GM21360 (cell line): ENCODE measurements around the gene TBL3.
A peak's percentile ranks its signal among the peaks of the same experiment; 100 is the strongest.
"Not testable (repeated sequence)": the region's sequence is repeated elsewhere in the genome, so short reads cannot be mapped to it uniquely, and the experiment has no call there.

ENCODE experiments used
- ATAC-seq: cut with Tn5 transposase; IDR thresholded peaks from one replicate; pipeline ENCODE4 v1.9.1; 2021; ENCODE audit warnings: mild to moderate bottlenecking, moderate library complexity; ENCODE audit not compliant: unreplicated experiment

The TBL3 gene

DNA sequence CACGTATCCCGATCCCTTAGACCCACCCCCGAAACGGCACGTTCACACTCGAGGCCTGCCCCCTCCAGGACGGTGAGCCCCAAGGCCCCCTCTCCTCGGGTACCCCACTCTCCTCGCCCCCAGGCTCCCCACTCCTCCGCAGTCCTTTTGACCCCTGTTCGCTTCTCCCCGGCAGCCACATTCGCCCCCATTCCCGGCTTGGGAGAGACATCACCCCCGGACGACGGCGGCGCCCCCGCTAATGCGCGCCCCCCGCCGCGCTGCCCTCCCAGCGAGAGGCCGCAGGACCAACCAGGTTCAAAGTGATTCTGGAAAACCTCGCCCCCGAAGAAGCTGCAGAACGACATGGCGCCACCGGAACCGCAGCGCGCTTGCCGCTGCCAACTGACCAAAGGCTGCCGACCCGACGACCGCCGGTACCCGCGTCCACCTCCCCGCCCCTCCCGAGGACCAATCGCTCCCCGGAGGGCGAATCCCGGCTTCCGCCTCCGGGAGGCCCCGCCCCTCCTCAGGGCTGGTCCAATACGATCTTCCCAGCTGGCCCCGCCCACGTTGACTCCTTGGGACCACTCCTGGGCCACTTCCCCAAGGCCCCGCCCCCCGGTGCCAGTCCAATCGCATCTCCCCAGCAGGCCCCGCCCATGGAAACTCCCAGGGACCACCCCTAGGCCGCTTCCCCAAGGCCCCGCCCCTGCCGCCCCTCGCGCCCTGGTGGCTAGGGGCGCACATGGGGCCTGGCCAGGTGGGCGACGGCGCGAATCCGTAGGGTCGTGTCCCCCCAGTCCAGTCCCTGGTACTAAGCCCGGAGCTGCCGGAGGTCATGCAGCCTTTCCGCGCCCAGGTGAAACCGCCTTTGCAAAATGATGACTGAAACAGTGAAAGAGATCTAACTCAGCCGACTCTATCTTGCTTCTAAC, 28.8 kb upstream of the TBL3 start, which contains the start of gene MSRB1:
Gene MSRB1, minus strand, starts transcription at position 390 of the 917 bp plus-strand sequence. Its CDS starts 43 bp downstream, at position 347.
- ATAC-seq = peak; percentile 79

DNA sequence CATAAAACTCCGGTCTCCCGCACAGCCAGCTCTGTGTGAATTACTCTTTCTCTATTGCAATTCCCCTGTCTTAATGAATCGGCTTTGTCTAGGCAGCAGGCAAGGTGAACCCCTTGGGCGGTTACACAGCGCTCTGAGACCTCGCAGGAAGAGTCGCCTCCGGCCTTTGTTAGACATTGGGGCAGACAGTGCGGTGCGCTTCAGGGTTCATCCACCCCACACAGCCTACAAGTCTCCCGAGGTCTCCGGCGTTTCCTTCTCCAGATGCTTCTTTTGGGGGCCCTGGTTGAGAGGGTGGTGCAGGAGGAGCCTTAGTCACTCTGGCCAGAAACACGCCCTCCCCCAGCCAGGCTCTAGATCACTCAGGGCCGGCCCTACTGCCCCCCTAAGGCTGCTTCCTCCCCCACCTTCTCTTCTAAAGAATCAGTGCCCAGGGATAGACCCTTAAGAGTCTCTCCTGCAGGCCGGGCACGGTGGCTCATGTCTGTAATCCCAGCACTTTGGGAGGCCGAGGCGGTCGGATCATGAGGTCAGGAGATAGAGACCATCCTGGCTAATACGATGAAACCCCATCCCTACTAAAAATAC, 27.1 kb upstream of the TBL3 start:
- ATAC-seq = no peak

DNA sequence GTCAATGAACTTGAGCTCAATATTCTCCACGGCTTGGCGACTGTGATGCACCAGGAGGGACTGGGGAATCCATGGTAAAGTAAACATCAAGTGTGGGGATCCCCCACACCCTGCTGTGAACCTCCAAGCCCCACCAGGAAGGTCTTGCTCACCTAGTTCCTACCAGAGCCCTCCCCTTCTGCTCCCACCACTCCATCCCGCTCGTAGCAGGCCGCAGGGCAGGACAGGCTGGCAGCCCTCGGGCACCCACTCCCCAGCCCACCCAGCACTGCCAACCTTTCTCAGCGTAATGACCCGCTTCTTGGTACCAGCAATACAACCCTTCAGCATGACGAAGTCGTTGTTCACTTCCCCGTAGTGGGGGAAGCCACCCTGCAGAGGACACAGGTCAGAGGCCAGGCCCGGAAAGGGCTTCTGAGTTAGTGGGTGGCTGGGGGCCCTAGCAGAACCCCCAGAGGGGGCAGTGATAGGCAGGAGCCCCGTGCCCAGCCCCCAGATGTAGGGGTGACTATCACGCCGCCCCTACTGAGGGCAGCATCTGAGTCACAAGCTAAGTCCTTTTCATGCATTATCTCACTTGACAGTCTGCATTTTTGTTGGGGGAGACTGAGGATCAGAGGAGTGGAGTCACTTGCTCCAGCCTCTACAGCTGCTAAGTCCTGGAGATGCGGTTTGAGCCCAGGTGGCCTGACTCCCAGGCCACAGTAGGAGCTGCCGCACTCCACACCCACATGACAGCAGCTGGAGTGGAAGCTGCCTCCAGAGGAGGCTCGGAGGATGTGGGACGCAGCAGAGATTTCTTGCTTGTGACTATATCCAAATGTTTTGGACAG, 26.1 kb upstream of the TBL3 start:
- ATAC-seq = no peak

DNA sequence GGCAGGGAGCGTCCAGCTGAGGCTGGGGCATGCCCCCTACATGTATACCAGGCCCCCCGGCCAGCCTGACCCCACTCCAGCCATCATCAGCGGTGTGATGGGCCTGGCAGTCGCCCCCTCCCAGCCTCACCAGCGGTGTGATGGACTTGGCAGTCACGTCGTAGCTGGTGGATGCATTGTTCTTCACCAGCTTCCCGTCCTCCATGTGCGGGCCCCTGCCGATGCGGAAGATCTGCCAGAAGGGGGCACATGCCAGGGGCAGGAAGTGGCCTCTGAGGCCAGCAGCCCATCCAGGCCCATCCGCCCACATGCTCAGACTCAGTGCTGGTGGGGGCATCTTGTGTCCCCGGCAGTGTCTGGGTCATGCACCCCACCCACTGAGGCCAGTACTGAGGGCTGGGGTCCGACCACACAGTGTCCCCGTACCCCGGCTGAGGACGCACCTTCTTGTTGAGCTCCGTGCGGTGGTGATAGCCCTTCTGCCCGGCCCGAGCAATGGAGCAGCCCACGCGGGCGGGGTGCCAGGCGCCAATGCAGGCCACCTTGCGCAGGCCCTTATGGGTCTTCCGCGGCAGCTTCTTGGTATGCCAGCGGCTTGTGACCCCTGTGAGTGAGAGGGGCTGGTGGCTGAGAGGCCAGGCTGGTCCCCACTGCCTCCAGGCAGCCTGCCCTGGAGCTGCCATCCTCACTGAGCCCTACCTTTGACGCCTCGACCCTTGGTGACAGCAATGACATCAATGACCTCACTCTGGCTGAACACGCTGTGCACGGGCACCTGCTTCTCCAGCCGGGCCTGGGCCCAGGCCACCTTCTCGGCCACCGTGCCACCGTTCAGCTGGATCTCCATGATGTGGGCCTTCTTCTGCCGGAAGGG, 25.1 kb upstream of the TBL3 start:
- no peak for ATAC-seq

DNA sequence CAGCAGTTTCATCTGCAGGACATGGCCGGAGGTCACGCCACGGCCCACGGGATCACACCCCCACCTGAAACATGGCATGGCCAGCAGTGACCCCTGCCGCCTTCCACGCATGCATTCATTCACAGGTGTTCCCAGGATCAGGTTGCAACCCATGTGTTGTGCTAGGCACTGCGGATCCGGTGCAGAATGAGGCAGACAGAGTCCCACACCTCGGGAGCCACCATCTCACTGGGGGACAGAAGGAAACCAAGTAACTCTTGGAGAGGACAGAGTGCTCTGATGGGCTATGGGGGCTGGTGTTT, 24.5 kb upstream of the TBL3 start:
- ATAC-seq = no peak

DNA sequence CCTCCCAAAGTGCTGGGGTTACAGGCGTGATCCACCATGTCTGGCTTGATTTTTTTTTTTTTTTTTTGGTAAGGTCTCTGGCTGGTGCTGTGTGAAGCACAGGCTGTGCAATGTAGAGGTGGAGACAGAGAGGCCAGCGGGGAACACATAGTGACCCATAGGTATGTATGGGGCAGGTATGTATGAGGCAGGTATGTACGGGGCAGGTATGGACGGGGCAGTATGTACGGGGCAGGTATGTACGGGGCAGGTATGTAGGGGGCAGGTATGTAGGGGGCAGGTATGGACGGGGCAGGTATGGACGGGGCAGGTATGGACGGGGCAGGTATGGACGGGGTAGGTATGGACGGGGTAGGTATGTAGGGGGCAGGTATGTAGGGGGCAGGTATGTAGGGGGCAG, 22.3 kb upstream of the TBL3 start:
- no peak for ATAC-seq

DNA sequence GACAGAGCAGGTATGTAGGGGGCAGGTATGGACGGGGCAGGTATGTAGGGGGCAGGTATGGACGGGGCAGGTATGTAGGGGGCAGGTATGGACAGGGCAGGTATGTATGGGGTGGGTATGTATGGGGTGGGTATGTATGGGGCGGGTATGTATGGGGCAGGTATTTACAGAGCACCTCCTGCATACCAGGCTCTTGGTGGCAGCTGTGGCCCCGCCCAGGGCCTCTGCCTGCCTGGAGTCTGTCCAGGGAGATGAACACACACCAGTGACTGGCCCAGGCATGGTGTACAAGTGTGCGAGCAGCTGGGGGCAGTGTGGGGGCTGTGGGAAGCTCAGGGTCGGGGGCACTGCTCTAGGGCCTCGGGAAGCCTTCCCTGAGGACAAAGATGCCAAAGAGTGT, 21.8 kb upstream of the TBL3 start:
- ATAC-seq = no peak

DNA sequence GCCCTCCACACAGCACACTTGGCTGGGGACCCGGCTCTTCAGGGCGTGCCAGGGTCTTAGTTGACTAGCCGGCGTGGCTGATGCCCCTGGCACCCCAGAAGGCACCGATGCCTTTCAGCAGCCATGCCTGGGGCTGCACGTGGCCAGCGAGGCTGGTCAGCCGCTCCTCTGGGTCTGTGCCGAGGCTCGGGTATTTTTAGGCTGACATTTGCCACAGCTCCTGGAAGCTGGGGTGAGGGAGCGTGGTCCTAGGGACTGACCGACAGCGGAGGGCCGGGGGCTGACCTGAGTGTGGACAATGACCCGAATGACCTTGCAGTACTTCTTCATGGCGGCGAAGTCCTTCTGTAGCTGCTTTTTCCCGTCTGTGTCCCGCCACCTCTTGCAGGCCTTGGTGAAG, 21.3 kb upstream of the TBL3 start:
- no peak for ATAC-seq

DNA sequence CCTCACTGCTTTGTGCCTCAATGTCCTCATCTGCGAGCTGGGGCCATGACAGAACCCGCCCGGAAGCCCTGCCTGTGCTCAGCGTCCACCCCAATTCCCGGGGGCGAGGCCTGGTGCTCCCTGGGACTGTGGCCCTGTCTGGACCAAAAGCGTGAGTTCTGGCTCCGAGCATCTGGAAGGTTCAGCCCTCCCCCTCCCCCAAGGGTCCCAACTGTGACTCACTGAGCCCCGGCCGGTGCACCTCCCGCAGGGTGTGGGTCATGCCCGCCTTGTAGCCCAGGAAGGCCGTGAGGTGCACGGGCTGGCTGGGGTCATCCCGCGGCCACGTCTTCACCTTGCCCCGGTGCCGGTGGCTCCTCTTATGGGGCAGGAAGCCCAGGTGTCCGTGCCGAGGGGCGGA, 18.1 kb upstream of the TBL3 start:
- ATAC-seq = no peak

DNA sequence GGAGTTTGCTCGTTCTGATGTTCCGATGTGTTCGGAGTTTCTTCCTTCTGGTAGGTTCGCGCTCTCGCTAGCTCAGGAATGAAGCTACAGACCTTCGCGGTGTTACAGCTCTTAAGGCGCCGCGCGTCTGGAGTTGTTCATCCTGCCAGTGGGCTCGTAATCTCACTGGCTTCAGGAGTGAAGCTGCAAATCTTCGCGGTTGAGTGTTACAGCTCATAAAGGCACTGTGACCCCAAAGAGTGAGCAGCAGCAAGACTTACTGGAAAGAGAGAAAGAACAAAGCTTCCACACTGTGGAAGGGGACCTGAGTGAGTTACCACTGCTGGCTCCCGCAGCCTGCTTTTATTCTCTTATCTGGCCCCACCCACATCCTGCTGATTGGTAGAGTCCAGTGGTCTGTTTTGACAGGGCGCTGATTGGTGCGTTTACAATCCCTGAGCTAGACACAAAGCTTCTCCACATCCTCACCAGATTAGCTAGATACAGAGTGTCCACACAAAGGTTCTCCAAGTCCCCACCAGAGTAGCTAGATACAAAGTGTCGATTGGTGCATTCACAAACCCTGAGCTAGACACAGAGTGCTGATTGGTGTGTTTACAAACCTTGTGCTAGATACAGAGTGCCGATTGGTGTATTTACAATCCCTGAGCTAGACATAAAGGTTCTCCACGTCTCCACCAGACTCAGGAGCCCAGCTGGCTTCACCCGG, 14.3 kb upstream of the TBL3 start:
- not testable (repeated sequence) for ATAC-seq

DNA sequence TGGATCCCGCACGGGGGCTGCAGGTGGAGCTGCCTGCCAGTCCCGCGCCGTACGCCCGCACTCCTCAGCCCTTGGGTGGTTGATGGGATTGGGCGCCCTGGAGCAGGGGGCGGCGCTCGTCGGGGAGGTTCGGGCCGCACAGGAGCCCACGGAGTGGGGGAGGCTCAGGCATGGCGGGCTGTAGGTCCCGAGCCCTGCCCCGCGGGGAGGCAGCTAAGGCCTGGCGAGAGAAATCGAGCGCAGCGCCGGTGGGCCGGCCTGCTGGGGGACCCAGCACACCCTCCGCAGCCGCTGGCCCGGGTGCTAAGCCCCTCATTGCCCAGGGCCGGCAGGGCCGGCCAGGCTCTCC, 13.7 kb upstream of the TBL3 start:
- not testable (repeated sequence) for ATAC-seq

DNA sequence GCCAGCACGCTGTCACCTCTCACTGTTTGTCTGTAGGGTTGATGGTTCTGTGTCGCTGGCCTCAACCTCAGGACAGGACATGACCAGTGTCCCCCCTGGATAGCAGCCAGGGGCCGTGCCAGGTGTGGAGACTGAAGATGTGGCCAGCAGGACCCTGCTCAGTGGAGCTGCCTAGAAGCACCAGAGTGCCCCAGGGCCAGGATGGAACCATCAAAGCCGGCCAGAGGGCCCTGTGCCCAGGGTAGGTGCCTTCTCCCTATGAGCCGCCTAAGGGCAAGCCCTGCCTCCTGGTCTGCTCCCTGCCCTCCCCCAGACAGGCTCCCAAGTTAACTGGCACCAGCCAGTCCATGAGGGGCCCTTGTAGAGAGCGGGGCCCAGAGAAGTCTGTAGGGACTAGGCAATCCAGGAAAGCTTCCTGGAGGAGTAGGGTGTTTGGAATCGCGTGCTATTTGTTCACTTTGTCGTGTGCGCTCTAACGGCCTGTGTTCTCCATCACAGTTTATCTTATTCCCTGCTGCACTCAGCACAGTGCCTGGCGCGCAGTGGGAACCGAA, 13.1 kb upstream of the TBL3 start:
- ATAC-seq = no peak

DNA sequence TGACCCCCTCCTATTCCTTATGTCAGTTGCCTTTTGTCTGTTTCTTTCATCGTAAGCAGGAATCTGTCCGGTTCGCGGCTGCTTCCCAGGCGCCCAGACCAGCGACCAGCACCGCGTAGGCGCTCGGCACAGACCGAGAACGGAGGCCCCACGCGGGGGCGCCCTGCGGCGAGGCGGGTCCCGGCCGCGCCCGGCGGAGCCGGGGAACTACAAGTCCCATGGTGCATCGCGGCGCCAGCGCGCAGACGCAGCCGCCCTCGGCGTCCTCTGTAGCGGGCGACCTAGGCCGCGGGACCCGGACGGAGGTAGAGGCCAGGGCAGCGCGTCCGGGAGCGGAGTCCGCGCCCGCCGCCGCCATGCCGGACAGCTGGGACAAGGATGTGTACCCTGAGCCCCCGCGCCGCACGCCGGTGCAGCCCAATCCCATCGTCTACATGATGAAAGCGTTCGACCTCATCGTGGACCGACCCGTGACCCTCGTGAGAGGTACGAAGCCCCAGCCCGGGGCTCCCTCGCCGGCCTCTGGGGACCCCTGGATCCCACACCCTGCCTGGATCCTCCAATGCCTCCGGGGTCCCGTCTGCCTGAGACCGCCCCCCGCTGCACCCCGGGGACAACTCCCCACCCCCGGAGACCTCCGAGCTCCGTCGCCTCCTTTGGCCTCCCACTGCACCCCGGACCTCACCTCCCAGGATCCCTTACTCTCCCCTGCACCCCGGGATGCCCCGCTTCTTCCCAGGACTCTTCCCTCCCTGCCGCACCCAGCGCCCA, 12.4 kb upstream of the TBL3 start, which contains the start of gene NDUFB10:
Gene NDUFB10, plus strand, starts transcription at position 270 of the 771 bp plus-strand sequence. Its CDS starts 87 bp downstream, at position 357.
- peak; percentile 61 for ATAC-seq

DNA sequence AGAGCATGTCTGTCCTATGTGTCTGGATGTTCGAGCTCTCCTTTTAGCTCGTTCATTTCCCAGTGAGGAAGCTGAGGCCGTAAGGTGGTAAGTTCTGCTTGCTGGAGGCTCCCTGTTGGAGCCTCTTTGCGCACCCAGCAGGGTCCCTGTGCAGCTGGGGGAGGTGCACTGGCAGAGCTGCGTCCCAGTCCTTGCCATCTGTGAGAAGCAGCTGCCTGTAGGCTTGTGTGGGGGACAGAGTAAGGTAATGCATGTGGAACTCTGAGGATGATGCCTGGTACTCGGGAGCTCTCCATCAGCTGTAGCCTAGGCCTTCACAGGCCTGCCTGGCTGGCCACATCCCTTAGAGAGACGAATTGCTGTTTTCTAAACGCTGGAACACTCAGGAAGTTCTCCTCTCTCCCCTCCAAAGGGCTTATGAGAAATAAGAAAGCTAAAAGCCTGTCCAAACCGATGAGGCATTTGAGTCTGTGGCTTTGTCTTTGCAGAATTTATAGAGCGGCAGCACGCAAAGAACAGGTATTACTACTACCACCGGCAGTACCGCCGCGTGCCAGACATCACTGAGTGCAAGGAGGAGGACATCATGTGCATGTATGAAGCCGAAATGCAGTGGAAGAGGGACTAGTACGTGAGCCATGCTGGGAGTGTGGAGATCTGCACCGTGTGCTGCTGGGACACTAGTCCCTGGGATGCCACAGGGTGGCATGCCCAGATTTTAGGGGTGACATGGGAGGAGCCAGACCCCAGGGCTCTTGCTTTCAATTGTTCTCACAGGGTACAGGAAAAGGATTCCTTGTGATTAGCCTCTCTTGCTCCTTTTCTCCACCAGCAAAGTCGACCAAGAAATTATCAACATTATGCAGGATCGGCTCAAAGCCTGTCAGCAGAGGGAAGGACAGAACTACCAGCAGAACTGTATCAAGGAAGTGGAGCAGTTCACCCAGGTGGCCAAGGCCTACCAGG, 10.9 kb upstream of the TBL3 start:
- no peak for ATAC-seq

DNA sequence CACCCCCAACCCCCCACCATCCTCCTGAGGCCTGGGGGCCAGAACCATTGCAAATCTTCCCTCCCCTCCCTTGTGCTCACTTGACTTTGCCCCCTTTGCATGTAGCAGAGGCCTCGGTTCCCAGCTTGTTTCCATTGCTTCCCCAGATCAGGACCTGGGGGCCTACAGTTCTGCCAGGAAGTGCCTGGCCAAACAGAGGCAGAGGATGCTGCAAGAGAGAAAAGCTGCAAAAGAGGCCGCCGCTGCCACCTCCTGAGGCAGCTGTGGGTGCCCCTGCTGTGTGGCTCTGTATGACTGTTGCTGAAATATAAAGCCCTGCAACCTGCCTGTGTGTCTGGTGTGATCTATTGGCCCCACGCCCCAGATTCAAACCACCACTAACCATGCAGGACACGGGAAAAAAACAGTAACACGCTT, 10.2 kb upstream of the TBL3 start:
- no peak for ATAC-seq

DNA sequence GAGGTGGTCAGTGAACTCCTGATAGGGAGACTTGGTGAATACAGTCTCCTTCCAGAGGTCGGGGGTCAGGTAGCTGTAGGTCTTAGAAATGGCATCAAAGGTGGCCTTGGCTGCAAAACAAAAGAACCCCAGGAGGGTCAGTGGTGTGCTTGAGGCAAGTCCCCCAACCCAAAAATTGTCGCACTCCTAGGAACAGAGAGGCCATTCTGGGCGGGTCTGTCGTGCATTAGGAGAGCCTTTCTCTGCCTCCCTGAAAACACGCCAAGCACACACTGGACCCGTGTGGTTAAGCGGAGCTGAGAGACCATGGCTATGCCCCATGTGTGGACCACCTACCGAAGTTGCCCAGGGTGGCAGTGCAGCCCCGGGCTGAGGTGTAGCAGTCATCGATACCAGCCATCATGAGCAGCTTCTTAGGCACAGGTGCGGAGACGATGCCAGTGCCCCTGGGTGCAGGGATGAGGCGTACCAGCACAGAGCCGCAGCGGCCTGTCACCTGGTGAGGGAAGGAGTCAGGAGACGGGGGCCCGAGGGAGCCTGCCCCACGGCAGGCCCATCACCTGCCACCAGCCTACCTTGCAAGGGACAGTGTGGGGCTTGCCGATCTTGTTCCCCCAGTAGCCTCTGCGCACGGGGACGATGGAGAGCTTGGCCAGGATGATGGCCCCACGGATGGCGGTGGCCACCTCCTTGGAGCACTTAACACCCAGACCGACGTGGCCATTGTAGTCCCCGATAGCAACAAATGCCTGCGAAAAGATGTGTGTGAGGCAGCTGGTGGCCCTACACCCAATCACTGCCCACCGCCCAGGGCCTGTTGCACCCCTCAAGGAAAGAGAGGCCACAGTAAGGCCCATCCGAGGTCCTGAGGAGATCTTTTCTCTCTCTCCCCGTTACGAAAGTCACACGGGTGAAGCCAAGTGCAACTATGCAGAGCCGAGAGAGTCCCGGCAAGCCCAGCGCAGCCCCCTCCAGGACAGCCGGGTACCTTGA, 9.4 kb upstream of the TBL3 start:
- not testable (repeated sequence) for ATAC-seq
